HG03457 (cell line): ENCODE measurements around the gene PPARGC1A.

Experiments
- ATAC-seq: cut with Tn5 transposase; IDR thresholded peaks from one replicate; pipeline ENCODE4 v1.9.1; 2021; ENCODE audit warnings: moderate number of reproducible peaks; ENCODE audit not compliant: unreplicated experiment

PPARGC1A gene

DNA sequence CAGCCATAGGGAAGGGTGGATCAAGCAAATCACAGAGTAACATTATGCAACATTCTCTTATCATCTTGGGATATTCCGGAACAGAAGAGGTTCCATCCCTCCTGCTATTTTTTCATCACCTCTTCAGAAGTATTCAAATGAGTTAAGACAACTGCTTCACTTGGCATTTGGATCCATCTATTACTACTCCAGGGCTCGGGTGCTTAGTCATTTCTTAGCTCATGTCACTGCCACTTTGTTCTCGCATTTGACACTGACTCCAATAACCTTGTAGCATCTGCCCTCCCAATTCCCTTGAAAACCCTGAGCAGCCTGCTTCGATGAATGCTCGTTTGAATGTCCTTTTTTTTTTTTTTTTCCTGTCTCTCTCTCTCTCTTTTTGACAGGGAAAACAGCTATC lies 114.9 kb downstream of the PPARGC1A start:
- ATAC-seq = no peak

DNA sequence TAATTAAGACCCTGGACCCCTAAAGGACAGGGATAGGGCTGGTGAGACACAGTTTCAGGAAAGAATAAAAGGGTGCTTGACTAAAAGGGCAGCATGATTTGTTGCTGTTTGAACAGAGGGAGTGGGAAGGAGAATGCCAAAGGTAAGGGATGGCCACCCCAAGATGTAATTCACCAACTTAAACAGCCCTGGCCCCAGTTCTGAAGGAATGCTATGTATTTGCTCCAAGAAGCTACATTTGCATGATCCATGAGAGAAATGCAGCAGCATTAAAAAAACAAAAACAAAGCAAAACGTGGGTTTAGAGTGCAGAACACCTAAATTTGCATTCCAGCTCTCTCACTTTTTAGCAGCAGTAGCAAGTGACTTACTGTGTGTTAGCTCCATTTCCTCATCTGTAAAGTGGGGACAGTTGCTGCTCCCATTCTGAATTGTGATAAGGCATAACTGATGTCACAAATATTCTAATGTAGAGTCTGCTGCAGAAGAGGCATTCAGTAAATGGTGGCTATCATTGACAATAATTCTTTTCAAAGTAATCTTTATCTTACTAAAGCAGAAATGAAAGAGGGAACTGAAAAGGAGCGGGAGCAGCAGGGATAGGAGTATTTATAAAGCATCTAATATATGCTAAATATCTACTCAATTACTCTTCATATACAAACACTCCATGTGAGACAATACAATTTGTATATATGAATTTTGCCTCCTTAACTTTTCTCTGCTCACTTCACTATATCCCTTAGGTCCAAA lies 115.8 kb downstream of the PPARGC1A start:
- no peak for ATAC-seq

DNA sequence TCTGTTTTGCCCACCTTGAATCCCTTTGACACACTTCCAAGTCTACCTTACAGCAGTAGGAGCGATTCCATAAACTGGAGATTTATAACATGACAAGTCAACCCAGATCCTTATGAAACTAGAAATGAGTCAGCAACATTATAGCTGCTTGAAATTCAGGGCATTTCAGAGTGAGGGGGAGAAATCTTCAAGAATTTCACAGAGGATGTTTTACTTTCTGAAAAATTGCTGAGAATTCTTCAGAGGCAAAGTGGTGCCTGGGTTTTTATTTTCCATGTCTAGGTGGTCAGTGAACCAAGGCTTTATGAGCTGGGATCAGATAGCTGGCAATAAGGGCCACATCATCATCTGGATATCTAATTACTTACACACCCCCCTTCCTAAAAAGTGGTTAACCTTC lies 119.8 kb downstream of the PPARGC1A start:
- no peak for ATAC-seq

DNA sequence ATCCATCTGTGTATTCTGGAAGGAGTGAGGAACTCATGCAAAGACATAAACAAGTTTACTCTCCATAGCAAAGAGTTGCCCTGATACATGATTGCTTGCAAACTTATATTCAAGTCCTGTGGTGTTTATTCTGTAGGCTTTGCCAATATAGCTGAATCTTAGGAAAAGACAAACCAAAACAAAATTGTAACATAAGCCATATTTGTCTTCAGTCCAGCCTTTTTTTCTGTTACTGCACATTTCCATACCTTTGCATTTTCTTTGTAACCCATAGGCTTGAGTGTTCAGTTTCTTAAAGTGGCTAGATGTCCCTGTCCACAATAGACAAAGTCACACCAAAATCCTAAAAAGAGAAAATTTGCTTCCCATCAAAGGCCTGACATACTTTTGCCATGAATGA lies 120.4 kb downstream of the PPARGC1A start:
- no peak for ATAC-seq

DNA sequence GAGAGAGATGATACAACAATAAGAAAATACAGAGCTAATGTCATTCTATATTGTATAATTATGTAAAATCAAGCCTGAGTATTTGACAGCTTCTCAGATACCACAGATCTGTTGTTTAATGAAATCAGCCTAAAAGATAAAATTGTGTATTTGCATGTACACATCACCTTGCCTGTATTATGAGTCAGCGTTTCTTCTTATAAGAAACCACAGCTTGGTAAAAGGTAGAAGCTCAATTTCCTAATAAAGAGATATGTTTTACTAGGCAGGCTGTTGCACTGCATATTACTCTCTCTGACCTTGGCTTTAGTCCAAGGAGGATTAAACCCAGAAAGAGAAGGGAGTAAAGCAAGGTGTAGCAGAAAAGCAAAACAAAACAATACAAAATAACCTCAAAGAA lies 121.3 kb downstream of the PPARGC1A start:
- ATAC-seq = no peak

DNA sequence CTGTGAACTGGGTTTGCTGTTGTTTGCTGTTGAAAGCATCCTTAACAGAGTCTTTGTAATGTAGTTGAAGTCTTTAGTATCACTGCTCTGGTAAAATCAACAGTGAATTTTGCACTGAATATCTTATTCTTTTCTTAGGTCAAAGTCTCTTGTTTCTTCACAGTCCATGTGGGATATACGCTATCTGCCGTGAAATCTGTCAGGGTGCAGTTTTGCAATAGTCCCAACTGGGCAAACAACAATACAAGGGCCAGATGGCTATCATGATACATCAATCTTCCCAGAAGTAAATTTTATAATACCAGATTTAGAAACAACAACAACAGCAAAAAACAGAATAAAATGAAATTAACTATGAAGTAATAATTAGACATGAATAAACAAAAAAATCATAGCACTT lies 123.5 kb downstream of the PPARGC1A start:
- no peak for ATAC-seq

DNA sequence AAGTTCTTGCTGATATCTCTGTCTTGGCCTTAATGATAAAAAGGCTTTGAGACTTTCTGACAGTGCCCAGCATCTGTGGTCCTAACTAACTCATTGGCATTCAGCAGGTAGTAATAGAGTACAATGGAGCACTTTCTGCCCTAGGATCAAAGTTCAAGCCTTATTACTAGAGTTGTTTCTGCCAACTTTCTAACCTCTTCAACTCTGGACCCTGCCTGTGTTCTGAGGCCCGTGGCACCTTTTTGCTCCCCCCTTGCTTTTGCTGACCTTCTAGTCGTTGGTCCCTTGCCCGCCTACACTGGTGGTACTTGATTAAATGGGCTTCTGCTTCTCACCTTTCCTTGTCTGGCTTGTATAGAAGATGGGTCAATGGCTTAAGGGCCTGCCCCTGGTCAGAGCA lies 126.3 kb downstream of the PPARGC1A start:
- no peak for ATAC-seq

DNA sequence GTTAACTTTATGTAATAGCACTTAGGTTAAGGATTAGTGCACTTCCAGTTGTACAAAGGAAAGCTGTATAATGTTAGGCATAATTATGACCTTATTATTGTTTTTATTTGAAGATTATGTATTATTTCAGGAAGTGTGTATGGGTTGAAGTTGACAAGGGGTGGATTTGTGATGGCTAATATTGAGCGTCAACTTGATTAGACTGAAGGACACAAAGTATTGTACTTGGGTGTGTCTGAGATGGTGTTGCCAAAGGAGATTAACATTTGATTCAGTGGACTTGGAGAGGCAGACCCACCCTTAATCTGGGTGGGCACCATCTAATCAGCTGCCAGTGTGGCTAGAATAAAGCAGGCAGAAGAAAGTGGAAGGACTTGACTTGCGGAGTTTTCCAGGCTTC lies 127.3 kb downstream of the PPARGC1A start:
- no peak for ATAC-seq

DNA sequence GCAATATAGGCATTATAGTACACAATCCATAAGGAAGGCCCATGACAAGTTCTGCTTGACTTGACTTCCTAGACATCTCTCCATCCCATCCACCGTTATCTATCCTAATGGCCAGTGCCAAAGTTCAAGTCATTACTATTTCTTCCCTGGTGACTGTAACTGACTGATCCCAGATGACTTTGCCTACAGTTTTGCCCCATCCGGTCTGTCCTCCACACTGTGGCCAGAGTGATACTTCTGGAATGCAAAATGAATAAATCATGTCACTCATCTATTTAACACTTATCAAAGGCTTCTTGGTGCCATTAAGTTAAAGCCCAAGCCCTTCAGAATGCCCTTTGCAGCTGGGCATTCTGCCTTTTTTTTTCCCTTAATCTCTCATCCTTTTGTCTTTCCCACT lies 130.8 kb downstream of the PPARGC1A start:
- ATAC-seq = no peak

DNA sequence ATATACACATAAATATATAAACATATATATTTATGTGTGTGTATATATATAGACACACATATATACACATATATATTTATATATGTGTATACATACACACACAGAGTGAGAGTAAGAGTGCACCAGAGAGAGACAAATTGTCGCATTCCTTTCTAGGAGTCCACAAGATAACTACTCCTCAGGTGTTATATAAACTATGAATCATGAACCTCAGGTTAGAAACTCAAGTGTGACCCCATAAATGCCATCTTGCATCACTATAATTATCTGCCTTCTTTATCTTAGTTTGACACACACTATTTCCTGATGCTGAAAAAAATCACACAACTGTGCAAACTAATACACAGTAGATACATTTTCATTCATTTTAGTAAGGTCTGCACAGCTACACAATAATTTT lies 135.2 kb downstream of the PPARGC1A start:
- no peak for ATAC-seq

DNA sequence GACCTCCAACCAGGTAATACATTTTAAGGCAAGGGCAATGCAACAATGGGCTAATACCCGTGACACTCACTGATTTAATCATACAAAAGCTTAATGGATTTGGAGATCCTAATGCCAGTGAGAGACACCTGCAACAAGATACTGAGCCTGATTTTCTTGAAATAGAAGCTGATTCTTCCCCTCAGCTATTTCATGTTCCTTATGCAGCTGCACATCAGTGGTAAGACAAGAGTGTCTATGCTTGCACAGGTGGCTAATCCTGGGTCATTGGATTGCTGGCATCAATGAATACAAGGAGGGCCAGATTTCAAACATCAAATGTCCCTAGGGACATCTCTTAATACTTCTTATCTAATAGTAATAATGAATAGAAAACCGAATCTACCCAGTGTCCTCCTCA lies 139.7 kb downstream of the PPARGC1A start:
- no peak for ATAC-seq

DNA sequence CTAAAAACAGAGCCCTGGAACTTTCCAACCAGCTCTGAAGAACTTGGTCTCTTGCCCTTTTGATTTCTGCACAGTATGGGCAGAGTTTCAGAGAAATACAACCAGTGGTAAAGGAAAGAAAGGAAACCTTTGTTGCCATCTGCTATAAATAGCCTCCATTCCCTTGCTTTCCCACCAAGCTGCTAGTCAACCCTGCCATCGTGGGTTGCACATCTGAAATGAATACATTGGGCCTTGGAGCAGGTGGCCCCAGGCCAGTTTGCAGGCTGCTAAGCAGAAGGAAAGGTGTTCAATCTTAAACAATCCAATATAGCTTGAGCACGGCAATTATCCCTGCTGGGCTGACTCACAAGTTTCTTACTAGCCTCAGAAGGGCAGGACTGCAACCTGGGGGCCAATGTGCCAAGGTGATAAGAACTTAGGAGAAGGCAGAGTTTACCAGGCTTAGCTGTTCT lies 142.5 kb downstream of the PPARGC1A start:
- ATAC-seq = no peak

DNA sequence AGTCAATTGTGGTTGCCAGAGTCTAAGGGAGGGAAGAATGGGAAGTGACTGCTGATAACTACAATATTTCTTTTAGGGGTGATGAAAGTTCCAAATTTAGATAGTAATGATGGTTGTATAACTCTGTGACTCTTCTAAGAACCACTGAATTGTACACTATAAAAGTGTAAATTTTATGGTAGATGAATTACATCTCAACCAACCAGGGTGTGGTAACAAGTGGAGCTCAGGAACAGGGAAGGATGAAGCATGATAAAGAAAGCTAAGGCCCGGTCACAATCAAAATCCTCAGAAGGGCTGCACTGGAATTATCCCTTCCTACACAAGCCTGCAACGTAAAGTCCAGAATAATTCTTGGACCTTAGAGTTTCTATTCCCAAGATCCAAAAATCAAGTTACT lies 143.2 kb downstream of the PPARGC1A start:
- ATAC-seq = no peak

DNA sequence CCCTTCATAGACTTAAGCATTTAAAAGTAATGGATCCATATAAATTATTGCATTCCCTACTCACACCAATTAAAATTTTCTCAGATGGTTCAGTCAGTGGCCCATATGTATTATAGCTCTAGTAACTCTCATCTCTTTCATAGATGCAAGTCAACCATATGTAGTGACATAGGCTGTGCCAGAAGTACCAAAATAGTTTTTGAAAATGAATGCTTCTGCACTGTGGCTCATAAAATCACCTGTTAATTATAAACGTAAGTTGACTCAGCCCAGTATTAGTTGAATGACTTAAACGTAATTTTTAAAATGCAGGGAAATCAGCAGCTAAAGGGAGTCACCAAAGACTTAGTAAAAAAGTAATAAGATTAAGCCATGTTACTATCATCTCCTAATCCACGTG lies 143.8 kb downstream of the PPARGC1A start:
- ATAC-seq = no peak

DNA sequence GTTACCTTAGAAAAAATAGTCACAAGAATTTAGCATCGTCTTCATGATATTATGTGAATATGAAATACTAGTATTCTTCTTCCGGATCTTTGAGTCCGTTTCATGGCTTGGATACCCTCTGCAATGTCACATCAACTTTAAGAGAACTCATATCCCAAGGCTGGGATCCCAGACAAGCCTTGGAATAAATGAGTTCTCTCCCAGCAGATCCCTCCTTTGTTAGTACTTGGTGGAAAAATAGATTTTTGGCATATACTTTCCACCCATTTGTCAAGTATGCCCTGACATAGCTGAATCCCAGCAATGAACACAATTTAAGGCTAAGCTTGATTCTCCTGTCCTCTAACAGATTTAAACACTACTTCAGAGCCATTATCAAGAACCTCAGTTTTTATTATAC lies 144.5 kb downstream of the PPARGC1A start:
- no peak for ATAC-seq
